Smooth muscle cell of the brain vasculature (primary cell): ENCODE results near the gene PRDM5.
"Not testable (repeated sequence)": the region's sequence is repeated elsewhere in the genome, so short reads cannot be mapped to it uniquely, and the experiment has no call there.

Experiments
- DNase-seq: peaks from one replicate; pipeline ENCODE4 v3.0.0-alpha.2; 2012; ENCODE audit warnings: low read depth, low spot score

The PRDM5 gene

DNA sequence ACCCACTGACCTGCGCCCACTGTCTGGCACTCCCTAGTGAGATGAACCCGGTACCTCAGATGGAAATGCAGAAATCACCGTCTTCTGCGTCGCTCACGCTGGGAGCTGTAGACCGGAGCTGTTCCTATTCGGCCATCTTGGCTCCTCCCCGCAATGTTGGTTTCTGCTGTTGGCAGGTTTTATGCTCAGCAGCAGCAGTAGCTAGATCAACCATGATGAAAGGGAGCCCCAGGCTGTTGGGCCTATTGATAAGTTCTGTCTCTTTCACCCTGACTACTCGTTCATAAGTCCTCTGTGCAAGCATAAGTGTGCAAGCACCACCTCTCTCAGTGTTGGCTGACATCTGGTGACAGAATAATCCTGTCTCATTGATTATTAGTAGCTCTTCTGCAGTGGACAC is 274.2 kb downstream of the PRDM5 start:
- not testable (repeated sequence) for DNase-seq
